ENCODE results near the gene CEACAM18.
"Not testable (repeated sequence)": the region's sequence is repeated elsewhere in the genome, so short reads cannot be mapped to it uniquely, and the experiment has no call there.

The CEACAM18 gene

DNA sequence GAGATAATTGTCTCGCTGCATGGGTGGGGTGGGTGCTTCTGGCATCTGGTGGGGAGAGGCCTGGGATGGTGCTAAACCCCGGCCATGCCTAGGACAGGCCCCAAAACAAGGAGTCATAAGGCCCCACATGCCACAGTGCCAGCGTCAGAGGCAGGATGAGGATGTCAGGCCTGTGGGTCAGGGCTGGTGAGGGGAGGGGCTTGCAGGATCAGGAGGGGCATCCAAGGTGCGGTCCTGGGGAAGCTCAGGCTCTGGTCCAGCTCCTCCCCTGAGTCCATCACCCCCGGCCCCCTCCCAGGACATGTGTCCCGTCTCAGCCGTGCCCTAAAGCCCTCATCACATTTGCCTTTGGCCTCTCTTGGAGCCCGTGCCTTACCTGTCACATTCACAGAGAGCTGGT is 22.6 kb downstream of the CEACAM18 start:
- DNase-seq: not testable (repeated sequence)

DNA sequence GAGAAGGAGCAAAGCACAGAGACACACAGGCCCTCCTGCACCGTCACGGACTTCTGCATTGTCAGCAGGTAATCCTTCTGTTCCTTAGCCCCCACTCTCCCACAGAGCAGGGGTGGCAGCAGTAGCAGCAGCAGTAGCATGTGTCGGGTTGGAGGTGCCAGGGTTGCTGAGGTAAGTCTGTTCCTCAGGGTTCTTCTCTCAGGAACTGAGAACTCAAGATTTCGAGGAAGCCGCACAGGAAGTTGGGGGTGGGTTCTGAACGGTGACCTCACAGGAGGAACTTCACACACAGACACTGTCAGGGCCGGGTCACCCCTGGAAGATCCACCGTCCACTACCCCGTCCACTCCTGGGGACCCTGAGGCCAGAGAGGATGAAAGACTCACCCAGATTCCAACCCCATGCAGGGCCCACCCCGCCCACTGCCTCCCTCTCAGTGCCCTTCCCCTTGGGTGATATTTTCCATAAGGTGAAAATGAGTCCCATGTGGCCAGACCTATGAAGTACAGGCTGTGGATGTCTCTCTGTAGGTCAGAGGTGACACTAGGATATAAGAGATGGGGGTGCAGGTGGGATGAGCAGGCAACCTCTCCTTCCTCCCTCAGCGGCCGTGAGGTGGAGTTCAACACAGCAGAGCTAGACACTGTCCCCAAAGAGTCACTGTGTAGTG is 23.4 kb downstream of the CEACAM18 start, which contains the start of gene SIGLEC12:
SIGLEC12 (minus strand) TSS at position 207 of the 670 bp plus-strand sequence; CDS start at position 140, 67 bp downstream.
- no peak for DNase-seq

DNA sequence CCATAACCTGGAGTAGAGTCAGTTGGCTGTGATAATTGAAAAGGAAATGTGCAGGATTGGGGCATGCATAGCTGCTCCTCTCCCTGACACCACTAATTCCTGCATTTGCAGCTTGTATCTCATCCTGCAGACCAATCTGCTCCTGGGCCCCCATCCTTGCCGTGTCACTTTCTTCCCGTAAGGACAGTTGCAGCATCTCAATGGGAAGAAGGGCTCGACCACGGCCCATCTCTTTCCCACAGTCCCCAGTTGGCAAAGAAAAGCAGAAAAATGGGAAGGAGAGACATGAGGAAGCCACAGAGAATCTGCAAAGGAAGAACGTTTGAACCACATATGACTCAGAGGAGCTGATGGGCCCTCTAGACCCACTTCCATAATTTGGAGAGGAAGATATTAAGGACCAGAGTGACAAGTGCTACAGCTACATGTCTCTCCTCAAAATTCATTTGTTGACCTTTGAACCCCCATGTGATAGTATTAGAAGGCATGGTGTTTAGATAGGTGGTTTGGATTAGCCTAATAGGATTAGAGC is 25.0 kb downstream of the CEACAM18 start:
- DNase-seq: no peak

DNA sequence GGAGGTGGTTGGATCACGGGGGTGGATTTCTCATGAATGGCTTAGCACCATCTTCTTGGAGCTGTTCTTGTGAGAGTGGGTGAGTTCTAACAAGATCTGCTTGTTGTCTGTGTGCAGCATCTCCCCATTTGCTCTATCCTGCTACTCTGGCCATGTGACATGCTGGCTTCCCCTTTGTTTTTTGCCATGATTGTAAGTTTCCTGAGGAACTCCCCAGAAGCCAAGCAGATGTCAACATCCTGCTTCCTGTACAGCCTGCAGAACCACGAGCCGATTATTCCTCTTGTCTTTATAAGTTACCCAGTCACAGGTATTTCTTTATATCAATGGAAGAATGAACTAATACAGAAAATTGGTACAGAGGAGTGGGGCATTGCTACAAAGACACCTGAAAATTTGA is 25.6 kb downstream of the CEACAM18 start:
- no peak for DNase-seq

DNA sequence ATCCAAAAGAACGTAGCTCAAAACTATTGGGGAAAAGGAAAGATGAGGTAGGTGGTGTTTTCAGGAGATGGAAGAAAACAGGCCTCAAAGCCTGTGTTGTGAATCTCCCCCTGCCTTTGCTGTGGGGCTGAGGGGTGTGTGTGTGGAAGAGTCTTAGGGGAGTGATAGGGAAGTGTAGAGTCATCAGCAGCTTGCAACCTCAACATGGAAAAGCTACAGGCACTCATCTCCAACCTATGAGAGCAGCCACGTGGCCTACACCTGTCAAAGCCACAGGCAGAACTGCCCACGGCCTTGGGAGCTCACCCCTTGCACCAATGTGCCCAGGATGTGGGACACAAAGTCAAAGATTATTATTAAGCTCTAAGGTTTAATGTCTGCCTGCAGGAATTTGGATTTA is 27.6 kb downstream of the CEACAM18 start:
- DNase-seq: no peak

DNA sequence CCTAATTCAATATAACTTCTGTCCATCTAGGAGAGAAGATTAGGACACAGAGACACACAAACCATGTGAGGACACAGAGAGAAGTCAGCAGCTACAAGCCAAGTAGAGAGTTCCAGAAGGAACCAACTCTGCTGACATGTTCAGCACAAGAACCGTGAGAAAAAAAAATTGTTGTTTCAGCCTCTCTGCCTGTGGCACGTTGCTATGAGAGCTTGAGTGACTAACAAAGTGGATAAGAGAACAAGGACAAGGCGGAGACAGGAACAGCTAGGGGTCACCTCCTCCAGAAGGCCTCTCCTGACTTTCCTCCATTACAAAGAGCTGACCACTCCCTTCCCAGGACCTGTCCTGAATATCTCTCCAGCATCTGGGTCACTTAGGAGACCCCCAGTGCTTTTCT is 28.9 kb downstream of the CEACAM18 start:
- DNase-seq: no peak

DNA sequence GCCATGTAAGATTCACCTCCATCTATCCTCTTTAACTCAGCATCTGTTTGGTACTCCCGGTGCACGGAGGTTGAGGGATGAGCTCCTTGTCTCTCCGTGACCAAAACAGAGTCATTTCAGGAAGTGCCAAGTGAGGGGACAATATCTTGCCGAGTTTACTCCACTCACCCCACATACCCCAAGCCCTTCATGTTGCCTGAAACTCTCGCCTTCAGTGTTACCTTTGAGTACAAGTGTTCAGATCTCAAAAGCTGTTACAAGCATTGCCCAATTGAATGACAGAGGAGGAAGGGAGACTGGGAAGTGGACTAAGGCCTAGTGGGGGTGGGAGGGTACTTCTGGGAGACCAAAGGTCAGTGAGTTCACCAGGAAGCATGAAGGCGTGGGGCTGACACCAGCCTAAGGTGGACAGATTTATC is 29.3 kb downstream of the CEACAM18 start:
- DNase-seq: no peak

DNA sequence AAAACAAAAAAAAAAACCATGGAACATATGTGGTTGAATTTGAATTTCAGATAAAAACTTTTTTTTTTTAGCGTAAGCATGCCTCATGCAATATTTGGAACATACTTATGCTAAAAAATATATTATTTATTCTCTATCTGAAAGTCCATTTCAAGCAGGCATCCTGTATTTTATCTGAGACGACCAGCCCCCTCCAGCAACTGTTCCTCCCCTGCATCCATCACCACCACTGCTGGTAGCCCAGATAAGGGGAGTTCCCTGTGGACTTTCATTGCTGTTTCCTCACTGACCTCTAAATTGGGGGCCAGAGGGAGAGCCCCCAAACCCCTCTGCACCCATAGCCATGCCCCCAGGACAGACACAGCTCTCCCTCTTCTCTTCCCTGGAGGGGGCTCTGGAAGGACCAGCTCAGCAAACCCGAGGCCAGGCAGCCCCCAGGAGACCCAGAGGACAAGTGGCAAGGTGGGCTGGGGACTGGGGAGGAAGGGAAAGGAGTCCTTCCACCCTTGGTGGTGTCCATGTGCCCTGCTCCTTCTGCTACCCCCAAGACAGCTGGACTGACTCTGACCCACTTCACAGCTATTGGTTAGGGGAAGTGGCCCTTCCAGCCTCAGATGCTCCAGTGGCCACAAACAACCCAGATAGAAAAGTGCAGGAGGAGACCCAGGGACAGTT is 29.9 kb downstream of the CEACAM18 start:
- no peak for DNase-seq

DNA sequence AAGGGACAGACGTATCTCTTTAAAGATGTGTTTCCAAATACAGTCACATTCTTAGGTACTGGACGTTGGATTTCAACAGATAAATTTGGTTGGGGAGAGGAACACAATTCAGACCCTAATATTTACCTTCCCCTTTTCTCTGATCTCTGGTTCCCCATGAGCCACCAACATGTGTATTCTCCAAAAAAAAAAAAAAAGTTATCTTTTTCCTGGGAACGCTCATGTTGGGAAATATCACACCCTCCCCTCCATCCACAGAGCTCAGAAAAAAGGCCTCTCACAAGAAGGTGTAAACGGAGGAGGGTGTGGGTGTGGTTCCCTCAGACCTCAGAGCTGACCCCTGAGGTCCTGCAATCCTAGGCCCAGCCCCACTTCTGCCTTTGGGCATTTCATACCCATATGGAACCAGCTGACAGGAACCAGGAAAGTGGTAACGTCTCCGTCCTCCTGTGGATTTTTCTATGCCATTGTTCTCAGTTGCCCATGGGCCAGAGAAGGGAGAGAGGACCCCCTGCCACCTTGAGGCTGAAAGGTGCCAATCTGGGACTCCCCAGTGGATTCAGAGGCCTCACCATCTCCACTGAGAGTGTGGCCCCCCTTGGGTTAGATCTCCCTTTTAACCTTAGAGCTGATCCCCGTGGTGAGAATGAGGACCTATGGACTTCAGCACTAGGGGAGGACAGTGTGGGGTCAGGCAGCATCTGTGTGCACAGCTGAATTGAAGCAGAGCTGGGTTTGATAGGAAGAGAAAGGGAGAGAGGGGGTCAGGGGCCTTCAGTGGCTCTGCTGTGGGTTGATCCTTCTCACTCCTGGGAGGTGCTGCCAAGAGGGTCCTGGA is 31.7 kb downstream of the CEACAM18 start:
- DNase-seq: no peak

DNA sequence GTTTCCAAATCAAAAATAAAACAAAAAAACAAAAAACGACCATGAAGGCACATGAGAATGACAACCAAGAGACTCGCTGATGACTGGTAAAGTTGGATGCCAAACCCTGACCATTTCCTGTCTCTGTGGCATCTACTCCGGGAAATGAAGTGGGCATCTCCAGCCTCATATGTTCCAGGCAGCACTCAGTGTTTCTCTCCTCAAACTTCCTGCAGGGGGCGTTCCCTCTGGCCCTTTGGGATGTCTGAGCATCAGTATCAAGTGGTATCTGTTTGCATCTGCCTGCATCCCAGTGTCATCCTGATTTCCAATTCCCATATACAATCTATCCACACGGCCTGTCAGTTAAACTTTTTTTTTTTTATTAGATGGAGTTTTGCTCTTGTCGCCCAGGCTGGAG is 33.0 kb downstream of the CEACAM18 start:
- DNase-seq: no peak

DNA sequence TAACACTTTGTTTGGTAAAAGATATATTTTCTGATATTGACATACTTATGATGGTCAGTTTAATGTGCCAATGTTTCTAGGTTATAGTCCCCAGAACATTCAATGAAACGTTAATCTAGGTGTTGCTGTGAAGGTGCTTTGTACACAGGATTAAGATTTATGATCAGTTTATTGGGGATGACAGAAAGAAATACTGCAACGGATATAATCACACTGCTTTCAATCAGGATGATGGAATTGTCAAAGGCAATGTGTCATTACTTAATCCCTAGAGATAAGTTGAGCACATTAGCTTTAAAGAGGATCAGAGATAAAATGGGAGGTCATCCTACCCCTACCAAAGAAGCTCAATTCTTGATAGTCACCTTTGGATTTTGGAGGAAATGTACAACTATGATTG is 35.6 kb downstream of the CEACAM18 start:
- DNase-seq: no peak

DNA sequence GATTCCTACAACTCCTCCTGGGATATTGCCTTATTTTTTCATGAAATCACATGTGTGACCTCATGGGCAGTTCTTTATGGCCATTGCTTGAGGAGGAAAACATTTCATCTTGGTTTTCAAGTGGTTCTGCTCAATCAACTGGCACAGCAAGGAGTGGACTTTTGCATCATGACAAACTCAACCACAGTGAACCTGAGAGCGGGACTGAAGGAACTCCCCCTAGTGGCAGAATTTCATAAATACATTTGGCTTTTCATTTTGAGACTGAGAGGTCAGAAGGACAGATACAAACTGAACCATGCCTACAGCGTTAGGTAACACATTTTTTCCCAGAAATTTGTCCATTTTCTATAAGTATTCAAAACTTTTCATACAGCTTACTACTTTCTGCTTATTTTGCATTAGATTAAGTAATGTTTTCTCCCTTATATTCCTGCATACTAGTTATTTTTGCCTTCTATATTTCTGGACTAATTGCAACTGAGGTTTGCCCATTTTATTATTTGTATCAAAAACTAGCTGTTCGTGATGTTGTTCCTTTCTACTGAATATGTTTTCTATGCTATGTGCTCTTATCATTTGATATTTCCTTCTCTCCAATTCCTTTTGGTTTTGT is 36.6 kb downstream of the CEACAM18 start:
- DNase-seq: no peak

DNA sequence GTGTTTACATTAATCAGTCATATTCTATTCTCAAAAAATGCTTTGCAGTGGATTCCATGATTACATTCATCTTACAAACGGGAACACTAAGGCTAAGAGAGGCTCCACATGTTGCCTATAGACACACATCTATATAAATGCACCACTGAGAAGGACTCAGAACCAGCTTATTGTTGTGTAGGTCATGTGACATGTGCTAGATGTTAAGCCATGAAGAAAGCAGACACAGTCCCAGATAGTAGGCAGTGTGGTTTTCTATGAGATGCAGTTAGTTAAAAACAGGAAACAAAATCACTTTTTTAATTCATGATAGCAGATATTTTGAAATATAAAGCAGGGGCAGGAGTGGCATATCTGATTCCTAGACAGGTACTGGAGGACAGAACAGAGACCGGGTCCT is 42.4 kb downstream of the CEACAM18 start:
- no peak for DNase-seq

DNA sequence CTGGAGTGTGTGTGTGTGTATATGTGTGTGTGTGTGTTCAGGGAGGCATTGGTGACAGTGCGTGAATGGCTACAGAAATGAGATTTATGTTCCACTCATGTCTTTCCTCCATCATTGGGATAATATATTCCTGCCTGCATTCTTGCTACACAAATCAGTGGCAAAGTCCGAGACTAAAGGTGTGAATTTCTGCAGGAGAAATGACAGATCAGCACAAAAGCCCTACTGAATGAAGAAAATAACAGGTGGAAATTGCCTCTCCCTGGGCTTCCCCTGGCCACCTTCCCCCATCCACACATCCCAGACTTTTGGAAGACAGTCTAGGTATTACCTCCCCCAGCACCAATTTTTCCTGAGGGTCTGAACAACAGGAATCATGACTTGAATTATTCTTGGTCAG is 43.0 kb downstream of the CEACAM18 start:
- no peak for DNase-seq

DNA sequence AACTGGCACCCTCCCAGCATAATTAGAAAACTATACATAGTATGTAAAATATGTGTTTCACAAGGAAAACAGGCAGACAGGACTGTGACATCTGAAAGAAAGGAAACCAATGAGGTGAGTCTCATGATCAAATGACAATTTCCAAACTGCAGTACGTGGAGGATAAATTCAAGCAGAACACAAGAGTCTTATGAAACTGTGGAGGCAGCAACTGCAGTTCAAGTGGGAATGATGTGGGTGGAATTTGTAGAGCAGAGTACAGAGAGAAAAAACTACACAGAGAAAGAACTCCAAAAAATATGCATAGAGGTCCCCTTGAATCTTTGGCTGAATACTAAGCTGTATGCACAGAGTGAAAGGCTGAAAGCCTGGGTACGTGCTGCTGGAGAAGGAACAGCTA is 43.4 kb downstream of the CEACAM18 start:
- DNase-seq: no peak

DNA sequence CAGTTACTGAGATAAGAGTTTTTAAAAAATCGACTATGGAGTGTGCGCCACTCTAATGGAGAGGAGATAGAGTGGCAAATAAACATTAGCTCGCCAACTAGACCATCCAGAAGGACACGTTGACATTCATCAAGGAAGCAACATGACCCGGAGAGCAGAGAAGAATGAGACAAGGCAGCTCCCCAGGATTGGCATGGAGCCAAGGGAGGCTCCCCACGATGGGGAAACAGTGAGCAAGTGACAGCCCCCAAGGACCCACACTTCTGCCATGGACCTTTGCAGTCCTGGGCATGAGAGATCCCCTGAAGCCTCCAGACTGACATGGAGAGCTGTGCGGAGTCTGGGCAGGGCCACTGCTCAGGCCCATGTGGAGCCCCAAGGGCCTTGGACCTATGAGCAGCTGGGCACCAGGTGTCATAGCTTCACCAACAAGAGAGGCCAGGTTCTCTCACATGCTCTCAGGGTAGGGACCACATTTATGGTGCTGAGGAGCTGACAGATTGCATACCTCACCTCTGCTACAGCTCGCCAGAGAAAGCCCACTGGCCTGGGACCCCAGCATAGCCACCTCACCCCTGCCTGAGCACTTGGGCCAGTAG is 46.4 kb downstream of the CEACAM18 start:
- DNase-seq: no peak

DNA sequence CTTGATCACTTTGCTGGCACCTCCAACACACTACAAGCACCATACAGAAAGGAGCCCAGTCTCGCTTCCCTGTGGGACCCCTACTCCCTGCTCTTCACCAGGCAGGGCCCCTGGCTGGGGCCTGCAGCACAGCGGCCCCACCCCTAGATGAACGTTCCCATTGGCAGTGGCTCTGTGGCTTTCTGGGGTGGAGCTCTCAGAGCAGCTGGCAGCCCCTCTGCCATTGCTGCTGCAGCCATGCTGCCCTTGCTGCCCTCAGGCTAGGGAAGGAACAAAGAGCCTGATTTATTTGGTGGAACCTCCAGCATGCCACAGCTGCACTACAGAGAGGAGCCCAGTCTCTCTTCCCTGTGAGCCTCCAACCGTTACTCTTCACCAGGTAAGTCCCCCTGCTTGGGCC is 47.3 kb downstream of the CEACAM18 start:
- DNase-seq: no peak

DNA sequence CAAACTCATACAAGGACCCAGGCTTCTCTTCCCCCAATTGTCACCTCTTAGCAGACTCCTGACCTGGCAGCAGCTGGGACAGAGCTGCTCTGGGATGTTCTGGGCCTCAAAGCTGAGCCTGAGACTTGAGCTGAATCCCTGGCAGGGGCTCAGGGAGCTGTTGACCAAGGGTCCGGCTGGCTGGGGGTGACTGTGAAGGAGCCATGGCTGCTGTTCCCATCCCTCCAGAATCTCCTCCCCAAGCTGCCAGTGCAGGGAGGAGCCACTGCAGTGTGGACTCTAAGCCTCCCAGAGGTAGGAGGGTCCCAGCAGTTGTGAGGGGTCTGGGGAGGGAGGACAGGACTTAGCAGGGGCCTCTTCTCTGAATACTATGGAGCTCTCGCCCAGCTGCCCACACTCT is 51.0 kb downstream of the CEACAM18 start:
- DNase-seq: no peak

DNA sequence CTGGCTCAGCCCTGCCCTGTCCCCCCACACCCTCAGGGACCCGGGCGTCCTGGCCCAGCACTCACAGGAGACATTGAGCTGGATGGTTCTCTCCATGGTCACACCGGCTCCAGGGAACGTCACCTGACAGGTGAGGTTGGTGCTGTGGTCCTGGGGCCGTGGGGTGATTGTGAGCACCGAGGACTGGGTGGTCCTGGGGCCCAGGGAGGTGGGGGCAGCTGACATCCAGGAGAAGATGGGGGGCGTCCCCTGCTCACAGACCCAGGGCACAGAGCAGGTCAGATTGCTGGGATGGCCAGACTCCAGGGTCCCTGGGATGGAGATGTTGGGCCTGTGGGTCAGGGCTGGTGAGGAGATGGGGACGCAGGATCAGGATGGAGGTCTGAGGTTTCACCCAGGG is 52.3 kb downstream of the CEACAM18 start:
- DNase-seq: no peak

DNA sequence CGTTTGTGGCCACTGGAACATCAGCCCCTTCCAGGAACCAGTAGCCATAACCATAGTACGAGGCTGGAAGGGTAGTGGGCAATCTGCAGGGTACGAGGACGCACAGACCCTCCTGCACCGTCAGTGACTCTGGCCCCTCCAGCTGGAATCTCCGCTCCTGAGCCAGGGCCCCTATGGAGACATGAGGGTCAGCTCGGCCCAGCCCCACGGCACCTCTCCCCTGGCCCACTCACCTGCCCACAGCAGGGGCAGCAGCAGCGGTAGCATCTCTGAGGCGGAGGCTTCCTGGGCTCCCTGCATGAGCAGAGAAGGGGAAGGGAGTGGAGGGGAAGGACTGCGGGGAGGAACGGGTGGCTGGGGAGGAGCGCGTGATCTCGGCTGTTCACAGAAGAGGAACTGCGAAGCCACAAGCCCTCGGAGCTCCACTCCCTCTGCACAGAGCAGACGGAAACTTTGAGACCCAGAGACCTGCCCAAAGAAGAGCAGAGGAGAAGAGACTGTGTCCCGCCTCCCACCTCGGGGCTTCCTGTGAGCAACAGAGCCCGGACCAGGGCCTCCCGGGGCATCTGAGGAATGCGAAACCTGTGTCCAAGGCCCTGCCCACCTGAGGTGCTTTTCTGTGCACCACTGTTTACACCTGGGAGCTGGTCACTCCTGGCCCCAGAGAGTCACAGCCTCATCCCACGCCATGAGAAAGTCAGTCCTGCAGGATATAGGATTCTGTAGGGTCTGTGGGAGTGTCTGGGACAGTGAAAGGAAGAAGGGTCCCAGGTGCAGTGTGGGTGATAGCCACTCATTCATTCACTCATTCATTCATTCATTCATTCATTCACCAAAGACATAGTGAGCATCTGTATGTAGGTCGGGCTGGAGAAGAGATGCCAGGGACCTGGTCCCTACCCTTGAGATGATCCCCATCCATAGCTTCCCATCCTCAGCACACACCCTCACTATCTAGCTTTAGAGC is 53.3 kb downstream of the CEACAM18 start, which contains the start of gene SIGLEC6:
SIGLEC6 (minus strand) TSS at position 322 of the 967 bp plus-strand sequence; CDS start at position 300, 22 bp downstream.
- DNase-seq: no peak

DNA sequence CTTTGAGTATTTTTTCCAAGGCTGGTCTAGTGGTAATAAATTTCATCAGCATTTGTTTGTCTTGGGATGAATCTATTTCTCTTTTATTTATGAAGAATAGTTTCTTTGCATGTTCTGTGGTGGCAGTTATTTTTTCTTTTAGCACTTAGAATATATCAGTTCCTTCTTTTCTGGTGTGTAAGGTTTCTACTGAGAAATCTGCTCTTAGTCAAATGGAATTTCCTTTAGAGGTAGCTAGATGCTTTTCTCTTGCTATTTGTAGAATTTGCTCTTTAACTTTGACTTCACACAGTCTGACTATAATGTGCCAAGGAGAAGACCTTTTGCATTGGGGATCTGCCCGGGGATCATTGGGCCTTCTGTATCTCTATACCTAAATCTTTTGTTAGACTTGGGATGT is 57.2 kb downstream of the CEACAM18 start:
- DNase-seq: no peak
